ENCODE results near the gene SNRNP200.
A peak's percentile ranks its signal among the peaks of the same experiment; 100 is the strongest.
"Not testable (repeated sequence)": the region's sequence is repeated elsewhere in the genome, so short reads cannot be mapped to it uniquely, and the experiment has no call there.

The SNRNP200 gene

GRCh38 chr2:96274355-96275056, 30.8 kb downstream of the SNRNP200 start:
- DNase-seq: no peak

- no peak for DNase-seq
Observed at GRCh38 chr2:96273763-96274162, 31.6 kb downstream of the SNRNP200 start.

- DNase-seq: no peak
Observed at GRCh38 chr2:96271995-96272394, 33.4 kb downstream of the SNRNP200 start.

- DNase-seq: peak; percentile 17 to 49 (median 34)
Observed at GRCh38 chr2:96267159-96267971, 38.0 kb downstream of the SNRNP200 start.

- DNase-seq: peak; percentile 95 to 98 (median 96)
Observed at GRCh38 chr2:96265840-96266679, 39.3 kb downstream of the SNRNP200 start, which contains the start of the genes CIAO1 and TMEM127. TSS of gene CIAO1 (plus strand) at chr2:96266225. CDS start at chr2:96266351, 126 bp downstream. TSS of gene TMEM127 (minus strand) at chr2:96265997. CDS start at chr2:96265381, 616 bp downstream.

GRCh38 chr2:96265349-96265839, 40.0 kb downstream of the SNRNP200 start:
- peak in 4 of 5 donors; percentile 15 to 42 (median 35) for DNase-seq

- peak in 2 of 5 donors; percentile 8 to 32 for DNase-seq
Observed at GRCh38 chr2:96264656-96265348, 40.5 kb downstream of the SNRNP200 start.

GRCh38 chr2:96264086-96264485, 41.3 kb downstream of the SNRNP200 start:
- DNase-seq: no peak

GRCh38 chr2:96262306-96262705, 43.0 kb downstream of the SNRNP200 start:
- DNase-seq: no peak

GRCh38 chr2:96261328-96262003, 43.9 kb downstream of the SNRNP200 start:
- DNase-seq: no peak

- DNase-seq: peak in 1 of 5 donors; percentile 52
Observed at GRCh38 chr2:96260387-96261260, 44.7 kb downstream of the SNRNP200 start.

- DNase-seq: no peak
Observed at GRCh38 chr2:96259497-96259921, 45.8 kb downstream of the SNRNP200 start.

GRCh38 chr2:96258166-96259022, 47.0 kb downstream of the SNRNP200 start:
- DNase-seq: no peak

GRCh38 chr2:96257744-96258143, 47.6 kb downstream of the SNRNP200 start:
- not testable (repeated sequence) for DNase-seq

GRCh38 chr2:96256611-96257113, 48.7 kb downstream of the SNRNP200 start:
- DNase-seq: no peak

GRCh38 chr2:96254571-96254970, 50.8 kb downstream of the SNRNP200 start:
- DNase-seq: no peak

- DNase-seq: no peak
Observed at GRCh38 chr2:96253006-96253405, 52.3 kb downstream of the SNRNP200 start.

GRCh38 chr2:96252526-96252925, 52.8 kb downstream of the SNRNP200 start:
- DNase-seq: no peak

- no peak for DNase-seq
Observed at GRCh38 chr2:96251721-96252292, 53.5 kb downstream of the SNRNP200 start.

Data from T-helper 1 cell (primary cell).